Measurements from ENCODE around the gene CNNM3. TPM values are rescaled to one million over a fixed set of nuclear protein-coding genes. Genes with fewer than 3 reads are reported as not detected.
"Not testable (repeated sequence)": the region's sequence is repeated elsewhere in the genome, so short reads cannot be mapped to it uniquely, and the experiment has no call there.

CNNM3 gene
- total RNA-seq, 1 experiment from 2014 or later: 5.3 TPM

DNA sequence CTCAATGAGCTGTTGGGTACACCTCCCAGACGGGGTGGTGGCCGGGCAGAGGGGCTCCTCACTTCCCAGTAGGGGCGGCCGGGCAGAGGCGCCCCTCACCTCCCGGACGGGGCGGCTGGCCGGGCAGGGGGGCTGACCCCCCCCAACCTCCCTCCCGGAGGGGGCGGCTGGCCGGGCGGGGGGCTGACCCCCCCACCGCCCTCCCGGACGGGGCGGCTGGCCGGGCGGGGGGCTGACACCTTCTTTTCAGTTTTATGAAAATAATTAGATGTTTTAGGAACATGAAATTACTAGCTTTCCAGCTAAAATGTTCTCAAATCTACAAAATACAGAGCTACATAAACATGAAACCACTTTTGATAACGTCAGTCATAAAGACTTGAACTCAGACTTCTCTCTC is 10.1 kb upstream of the CNNM3 start:
- not testable (repeated sequence) for DNase-seq (ENCODE audit: low read depth in 1 of 2, low spot score in 2 of 2); H3K27ac ChIP-seq; H3K4me1 ChIP-seq (replicated peaks); H3K4me3 ChIP-seq; H3K27me3 ChIP-seq (replicated peaks)
- peaks cover 11% of the 10 kb centered on the region for H3K9me3 ChIP-seq (replicated peaks)
- peaks cover 14% of the 10 kb centered on the region for H3K36me3 ChIP-seq

DNA sequence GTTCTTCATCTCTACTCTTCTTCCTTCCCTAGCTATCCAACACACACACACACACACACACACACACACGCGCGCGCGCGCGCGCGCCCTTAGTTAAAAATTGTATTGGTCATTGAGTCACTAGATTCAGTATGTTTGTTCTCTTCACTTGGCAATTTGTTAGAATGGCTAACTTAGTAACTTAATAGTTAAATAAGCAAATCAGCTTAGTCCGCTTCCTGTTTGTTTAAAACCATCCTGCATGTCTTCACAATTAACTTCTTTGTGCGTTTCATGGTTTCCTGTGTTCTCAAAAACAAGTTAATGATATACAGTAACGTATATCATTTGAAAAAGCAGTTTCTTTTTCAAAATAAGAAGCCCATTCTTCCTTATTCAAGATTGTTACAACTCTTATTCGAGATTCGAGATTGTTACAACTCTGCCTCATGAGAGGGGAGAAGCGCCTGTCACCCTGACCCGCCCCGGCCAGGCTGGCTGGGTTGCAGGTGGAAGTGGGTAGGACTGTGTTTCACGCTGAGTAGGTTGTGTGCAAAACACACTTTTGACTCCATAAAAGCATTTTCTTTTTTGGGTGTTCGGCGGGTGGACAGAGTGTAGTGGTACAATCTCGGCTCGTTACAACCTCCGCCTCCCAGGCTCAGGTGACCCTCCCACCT is 9.5 kb upstream of the CNNM3 start:
- DNase-seq (ENCODE audit: low read depth in 1 of 2, low spot score in 2 of 2): peak in 1 of 2 experiments; percentile 15
- Histone ChIP-seq H3K9me3 (replicated peaks) (peaks cover 6% of the 10 kb centered on the region; the same call in 1 of the 2 replicates), H3K4me3 (no peak overlapping the region), H3K4me1 (replicated peaks) (no peaks in the 10 kb centered on the region), H3K27ac (no peak overlapping the region), H3K36me3 (peaks cover 11% of the 10 kb centered on the region), H3K27me3 (replicated peaks) (no peaks in the 10 kb centered on the region)

DNA sequence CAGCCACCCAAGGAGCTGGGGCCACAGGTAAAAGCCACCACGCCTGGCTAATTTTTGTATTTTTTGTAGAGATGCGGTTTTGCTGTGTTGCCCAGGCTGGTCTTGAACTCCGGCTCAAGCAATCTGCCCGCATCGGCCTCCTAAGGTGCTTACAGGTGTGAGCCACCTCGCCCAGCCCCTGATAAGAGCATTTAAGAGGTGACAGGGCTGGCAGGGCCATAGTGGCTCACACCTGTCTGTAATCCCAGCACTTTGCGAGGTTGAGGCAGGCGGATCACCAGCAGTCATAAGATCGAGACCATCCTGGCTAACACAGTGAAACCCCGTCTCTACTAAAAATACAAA is 9.0 kb upstream of the CNNM3 start:
- Histone ChIP-seq H3K4me1 (replicated peaks) (no peaks in the 10 kb centered on the region), H3K27ac (no peak overlapping the region), H3K4me3 (no peak overlapping the region), H3K27me3 (replicated peaks) (no peaks in the 10 kb centered on the region), H3K36me3 (peaks cover 6% of the 10 kb centered on the region), H3K9me3 (replicated peaks) (peaks cover 1% of the 10 kb centered on the region; the same call in 1 of the 2 replicates)
- DNase-seq (ENCODE audit: low read depth in 1 of 2, low spot score in 2 of 2): no peak

DNA sequence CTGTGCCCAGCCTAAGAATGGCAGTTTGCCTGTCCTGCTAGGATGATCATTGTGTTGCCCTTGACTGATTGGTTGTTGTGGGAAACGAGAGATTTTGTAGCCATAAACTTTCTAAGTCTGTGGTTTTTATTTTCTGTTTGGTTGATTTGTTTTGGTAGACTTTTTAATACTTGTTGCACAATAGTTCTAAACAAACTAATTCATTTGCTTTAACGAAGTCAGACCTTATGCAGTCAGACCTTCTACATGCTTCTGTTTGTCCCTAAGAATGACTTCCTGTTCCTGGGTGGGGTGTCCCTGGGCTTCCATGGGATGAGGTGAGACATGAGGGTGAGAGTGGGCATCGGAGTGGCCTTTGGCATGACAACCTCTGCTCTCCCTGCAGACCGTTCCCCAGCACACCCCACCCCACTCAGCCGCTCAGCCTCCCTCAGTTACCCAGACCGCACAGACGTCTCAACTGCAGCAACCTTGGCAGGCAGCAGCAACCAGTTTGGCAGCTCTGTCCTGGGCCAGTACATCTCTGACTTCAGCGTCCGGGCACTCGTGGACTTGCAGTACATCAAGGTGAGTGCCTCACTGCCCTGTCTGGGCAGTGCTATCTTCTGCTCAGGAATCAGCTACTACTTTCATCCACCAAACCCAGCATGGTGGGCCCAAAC is 7.8 kb upstream of the CNNM3 start:
- H3K4me3 ChIP-seq: no peak overlapping the region
- no peaks in the 10 kb centered on the region for H3K27me3 ChIP-seq (replicated peaks)
- no peaks in the 10 kb centered on the region for H3K9me3 ChIP-seq (replicated peaks)
- no peaks in the 10 kb centered on the region for H3K4me1 ChIP-seq (replicated peaks)
- H3K27ac ChIP-seq: no peak overlapping the region
- H3K36me3 ChIP-seq: no peaks in the 10 kb centered on the region
- no peak for DNase-seq (ENCODE audit: low read depth in 1 of 2, low spot score in 2 of 2)

DNA sequence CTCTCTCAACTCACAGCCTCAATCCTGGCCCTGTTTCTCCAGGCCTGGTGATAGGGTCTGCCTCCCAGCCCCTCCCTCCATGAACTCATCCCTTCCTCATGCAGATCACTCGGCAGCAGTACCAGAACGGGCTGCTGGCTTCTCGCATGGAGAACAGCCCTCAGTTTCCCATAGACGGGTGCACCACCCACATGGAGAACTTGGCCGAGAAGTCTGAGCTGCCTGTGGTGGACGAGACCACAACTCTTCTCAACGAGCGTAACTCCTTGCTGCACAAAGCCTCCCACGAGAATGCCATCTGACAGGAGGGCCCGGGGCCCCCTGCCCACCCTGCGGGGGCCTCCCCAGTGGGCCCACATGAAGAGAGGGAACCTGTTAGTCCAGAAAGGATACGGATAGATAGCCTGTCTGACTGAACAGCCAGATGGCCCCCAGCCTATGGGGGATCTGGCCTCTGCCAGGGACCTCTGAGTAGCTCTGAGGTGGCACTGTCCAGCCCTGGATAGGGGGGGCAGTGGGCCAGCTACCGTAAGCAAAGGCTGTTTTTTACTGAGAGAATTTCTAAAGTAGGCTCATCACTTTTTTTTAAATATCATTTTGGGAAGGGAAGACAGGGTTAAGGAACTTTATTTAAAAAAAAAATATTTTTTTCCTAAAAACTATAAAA is 6.7 kb upstream of the CNNM3 start:
- Histone ChIP-seq H3K4me3 (no peak overlapping the region), H3K27ac (no peak overlapping the region), H3K36me3 (no peaks in the 10 kb centered on the region), H3K9me3 (replicated peaks) (no peaks in the 10 kb centered on the region), H3K4me1 (replicated peaks) (no peaks in the 10 kb centered on the region), H3K27me3 (replicated peaks) (no peaks in the 10 kb centered on the region)
- no peak for DNase-seq (ENCODE audit: low read depth in 1 of 2, low spot score in 2 of 2)

DNA sequence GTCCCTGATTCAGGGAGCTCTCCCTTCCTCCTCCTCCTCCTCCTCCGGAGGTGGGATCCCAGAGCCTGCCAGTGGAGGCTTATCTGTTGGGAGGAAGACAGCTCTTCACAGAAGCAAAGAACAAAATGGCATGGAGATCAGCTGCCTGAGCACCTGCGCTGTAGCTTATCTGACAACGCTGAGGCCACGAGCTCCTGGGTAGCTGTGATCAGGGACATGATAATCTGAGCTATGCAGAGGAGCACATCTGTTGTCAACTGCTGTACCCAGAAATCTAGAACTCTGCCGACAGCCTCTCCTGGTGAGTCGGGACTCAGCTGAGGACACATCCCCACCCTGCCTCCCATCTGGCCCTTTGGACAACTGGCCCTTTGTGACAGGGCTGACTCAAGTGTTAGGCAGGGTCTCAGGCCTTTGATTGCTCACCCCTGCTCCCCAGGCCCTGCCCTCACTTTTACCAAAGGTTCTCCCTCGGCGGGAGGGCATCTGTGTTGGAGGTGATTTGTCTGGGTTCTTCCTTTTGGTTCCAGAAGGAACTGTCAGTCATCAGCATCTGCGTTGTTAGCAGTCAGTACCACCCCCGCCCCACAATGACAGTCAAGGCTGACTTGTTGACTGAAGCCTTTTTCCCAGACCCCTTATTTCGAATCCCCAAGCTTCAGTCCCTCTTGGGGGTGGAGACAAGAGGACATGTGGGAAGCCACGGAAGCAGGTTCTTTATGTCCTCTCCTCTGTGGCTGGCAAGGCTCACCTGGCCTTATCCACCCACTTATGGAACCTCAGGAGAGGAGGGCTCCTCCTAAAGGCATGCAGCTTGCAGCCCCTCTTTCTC is 5.9 kb upstream of the CNNM3 start:
- Histone ChIP-seq H3K36me3 (no peaks in the 10 kb centered on the region), H3K27ac (no peak overlapping the region), H3K27me3 (replicated peaks) (no peaks in the 10 kb centered on the region), H3K9me3 (replicated peaks) (no peaks in the 10 kb centered on the region), H3K4me1 (replicated peaks) (peaks cover 2% of the 10 kb centered on the region), H3K4me3 (no peak overlapping the region)
- no peak for DNase-seq (ENCODE audit: low read depth in 1 of 2, low spot score in 2 of 2)

DNA sequence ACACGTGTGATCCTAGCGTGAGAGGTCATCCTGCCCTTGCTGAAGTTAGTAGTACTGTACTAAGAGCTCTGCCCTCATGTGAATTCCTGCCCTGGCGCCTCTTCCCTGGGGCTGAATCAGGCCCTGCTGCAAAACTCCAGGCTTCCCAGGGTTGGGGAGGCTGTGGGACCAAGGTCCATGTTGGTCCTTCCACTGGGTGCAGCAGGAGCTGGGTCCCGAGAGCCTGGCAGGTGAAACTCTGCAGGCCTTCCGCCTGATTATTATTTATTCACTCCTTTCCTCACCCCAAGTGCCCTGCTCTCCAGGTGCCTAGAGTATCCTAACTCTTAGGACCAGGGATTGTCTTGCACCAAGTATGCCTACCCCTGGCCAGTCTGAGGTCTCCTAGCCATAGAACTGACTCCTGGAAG is 5.3 kb upstream of the CNNM3 start:
- no peak overlapping the region for H3K4me3 ChIP-seq
- H3K27ac ChIP-seq: no peak overlapping the region
- no peak for DNase-seq (ENCODE audit: low read depth in 1 of 2, low spot score in 2 of 2)
- H3K27me3 ChIP-seq (replicated peaks): no peaks in the 10 kb centered on the region
- H3K4me1 ChIP-seq (replicated peaks): peaks cover 7% of the 10 kb centered on the region
- H3K36me3 ChIP-seq: no peaks in the 10 kb centered on the region
- no peaks in the 10 kb centered on the region for H3K9me3 ChIP-seq (replicated peaks)

DNA sequence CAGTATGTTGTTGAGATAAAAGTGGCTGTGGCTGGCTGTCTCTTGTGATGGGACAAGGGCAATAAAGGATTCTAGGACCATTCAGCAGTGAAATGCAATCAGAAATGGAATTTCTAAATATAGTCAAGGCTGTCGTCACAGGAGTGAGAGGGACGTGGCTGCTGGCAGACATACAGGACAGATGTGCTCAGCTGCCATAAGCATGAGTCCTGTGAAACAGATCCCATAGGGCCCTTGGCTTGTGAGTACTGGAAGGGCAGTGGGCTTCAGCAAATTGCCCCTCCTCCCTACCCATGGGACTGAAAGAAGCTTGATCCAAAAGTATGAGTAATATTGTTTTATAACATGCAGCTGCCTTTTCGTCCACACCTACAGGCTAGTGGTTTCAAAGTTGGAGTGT is 4.2 kb upstream of the CNNM3 start:
- no peak for DNase-seq (ENCODE audit: low read depth in 1 of 2, low spot score in 2 of 2)
- Histone ChIP-seq H3K27me3 (replicated peaks) (no peaks in the 10 kb centered on the region), H3K36me3 (peaks cover 5% of the 10 kb centered on the region; the same call in 1 of the 2 replicates), H3K27ac (no peak overlapping the region), H3K9me3 (replicated peaks) (0 out of 2 replicates have a peak, but pooled peaks cover 1% of the 10 kb centered on the region), H3K4me1 (replicated peaks) (peaks cover 11% of the 10 kb centered on the region), H3K4me3 (no peak overlapping the region)

DNA sequence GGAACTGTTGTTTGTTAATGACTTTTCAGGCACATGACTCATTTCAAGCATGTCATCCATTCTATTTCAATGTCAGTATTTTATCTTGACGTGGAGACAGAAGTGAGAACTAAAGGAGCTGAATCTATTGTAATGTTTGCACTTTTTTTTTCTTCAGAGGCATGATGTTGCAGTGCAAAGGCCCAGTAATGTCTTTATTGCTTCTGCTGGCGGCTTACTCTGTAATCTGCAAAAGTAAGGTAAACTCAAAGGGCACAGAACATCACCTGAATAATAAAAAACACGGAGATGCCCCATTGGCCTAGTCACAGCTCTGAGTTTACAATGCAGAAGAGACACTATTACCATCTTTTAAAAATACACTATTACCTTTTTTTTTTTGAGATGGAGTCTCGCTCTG is 2.4 kb upstream of the CNNM3 start:
- Histone ChIP-seq H3K36me3 (peaks cover 15% of the 10 kb centered on the region), H3K27me3 (replicated peaks) (no peaks in the 10 kb centered on the region), H3K9me3 (replicated peaks) (0 out of 2 replicates have a peak, but pooled peaks cover 3% of the 10 kb centered on the region), H3K27ac (no peak overlapping the region), H3K4me3 (no peak overlapping the region), H3K4me1 (replicated peaks) (peaks cover 21% of the 10 kb centered on the region)
- no peak for DNase-seq (ENCODE audit: low read depth in 1 of 2, low spot score in 2 of 2)

DNA sequence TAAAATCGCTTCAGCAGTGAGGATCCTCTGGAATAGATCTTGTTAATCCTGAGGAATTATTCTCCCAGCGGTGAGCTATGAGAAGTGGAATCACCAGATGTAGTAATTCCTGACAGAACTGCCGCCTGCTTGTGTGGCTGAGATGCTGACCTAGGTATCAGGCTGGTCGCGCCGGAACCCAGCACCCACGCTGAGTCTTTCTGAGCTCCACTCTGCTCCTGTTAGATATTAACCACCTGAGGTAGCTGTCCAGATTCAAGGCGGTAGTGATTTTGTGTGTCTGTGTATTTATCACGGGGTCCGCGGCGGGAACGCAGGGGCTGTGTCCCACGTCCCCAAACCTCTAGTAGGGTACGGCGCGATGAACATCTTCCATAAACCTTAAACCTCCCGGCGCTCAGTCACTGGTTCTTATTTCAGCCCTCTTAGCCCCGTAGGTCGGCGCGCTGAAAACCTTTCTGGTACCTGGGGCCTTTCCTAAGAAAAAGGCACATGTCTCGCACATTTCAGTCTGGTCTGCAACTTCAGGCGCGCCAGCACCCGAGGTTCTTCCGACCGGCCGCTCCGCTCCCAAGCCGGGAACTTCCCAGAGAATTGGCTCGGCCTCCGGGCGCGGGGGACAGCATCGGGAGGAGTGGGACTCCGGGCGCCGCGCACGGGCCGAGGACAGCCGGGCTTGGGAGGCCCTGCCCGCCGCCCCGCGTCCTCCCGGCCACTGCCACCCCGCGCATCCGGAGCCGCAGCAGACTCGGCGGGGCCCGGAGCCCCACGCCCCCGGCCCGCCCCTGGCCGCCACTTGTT is 542 bp upstream of the CNNM3 start:
- peak overlapping the region; percentile 99 for H3K4me3 ChIP-seq
- H3K27me3 ChIP-seq (replicated peaks): no peaks in the 10 kb centered on the region
- DNase-seq (ENCODE audit: low read depth in 1 of 2, low spot score in 2 of 2): peak in 1 of 2 experiments; percentile 53
- H3K4me1 ChIP-seq (replicated peaks): peaks cover 21% of the 10 kb centered on the region
- H3K27ac ChIP-seq: no peak overlapping the region
- 0 out of 2 replicates have a peak, but pooled peaks cover 3% of the 10 kb centered on the region for H3K9me3 ChIP-seq (replicated peaks)
- peaks cover 20% of the 10 kb centered on the region for H3K36me3 ChIP-seq

DNA sequence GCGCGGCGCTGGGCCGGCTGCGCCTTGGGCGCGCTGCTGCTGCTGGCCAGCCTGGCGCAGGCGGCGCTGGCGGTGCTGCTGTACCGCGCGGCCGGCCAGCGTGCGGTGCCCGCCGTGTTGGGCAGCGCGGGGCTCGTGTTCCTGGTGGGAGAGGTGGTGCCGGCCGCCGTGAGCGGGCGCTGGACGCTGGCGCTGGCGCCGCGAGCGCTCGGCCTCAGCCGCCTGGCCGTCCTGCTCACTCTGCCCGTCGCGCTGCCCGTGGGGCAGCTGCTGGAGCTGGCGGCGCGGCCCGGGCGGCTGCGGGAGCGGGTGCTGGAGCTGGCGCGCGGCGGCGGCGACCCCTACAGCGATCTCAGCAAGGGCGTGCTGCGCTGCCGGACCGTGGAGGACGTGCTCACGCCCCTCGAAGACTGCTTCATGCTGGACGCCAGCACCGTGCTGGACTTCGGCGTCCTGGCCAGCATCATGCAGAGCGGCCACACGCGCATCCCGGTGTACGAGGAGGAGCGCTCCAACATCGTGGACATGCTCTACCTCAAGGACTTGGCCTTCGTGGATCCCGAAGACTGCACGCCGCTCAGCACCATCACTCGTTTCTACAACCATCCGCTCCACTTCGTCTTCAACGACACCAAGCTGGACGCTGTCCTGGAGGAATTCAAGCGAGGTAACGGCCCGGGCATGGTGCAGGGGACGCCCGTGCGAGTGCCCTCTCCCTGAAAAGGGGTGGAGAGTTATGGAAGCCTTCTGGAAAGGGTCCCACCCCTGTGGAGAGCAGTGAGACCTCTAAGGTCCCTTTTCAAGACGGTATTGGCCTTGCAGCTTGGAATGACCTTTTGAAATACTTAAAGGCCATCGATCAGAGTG is 1.0 kb downstream of the CNNM3 start:
- peaks cover 20% of the 10 kb centered on the region for H3K36me3 ChIP-seq
- peak in 1 of 2 experiments; percentile 34 for DNase-seq (ENCODE audit: low read depth in 1 of 2, low spot score in 2 of 2)

DNA sequence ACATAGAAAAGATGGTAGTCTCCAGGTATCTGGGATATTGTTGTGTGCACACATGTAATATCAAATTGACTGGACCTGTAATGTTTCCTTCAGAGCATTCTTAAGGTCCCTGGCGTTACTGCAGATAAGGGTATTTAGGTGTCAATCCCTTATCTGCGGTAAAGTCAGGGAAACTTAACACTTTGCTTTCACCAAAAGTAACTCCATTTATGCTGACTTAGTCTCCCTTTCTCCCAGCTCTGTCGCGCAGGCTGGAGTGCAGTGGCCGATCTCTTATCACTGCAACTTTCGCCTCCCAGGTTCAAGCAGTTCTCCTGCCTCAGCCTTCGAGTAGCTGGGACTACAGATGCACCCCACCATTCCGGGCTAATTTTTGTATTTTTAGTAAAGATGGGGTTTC is 1.8 kb downstream of the CNNM3 start:
- Histone ChIP-seq H3K9me3 (replicated peaks) (0 out of 2 replicates have a peak, but pooled peaks cover 3% of the 10 kb centered on the region), H3K36me3 (peaks cover 20% of the 10 kb centered on the region), H3K4me1 (replicated peaks) (peaks cover 21% of the 10 kb centered on the region), H3K27ac (no peak overlapping the region), H3K27me3 (replicated peaks) (no peaks in the 10 kb centered on the region), H3K4me3 (no peak overlapping the region)
- DNase-seq (ENCODE audit: low read depth in 1 of 2, low spot score in 2 of 2): no peak

More for the DNA sequence above, 1.0 kb downstream of the CNNM3 start:
- Histone ChIP-seq H3K4me3 (peak overlapping the region; percentile 99), H3K9me3 (replicated peaks) (0 out of 2 replicates have a peak, but pooled peaks cover 3% of the 10 kb centered on the region), H3K27me3 (replicated peaks) (no peaks in the 10 kb centered on the region), H3K27ac (no peak overlapping the region), H3K4me1 (replicated peaks) (peaks cover 21% of the 10 kb centered on the region)
